CD4-positive, alpha-beta T cell treated with Interleukin-15 for 4 hours (primary cell): Measurements from ENCODE around the gene ADRA2C.

Source experiments
- DNase-seq: peaks from one replicate; pipeline ENCODE4 v3.0.0-alpha.2; 2020; ENCODE audit warnings: low spot score

The ADRA2C gene

DNA sequence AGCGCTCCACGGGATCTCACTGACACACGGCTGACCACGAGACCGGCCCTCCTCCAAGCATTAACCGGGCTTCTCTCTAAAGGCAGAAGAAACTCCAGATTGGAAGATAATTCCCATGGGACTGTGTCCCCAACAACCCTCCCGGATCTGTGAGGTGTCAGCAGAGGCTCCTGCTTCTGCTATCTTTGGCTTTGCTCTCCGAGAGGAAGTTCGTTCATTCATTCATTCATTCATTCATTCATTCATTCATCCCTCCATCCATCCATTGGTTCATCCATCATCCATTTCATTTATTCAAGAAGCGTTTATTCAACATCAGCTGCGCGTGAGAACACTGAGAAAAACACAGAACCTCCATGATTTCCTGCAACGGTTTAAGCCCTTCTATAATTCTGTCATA, 11.5 kb downstream of the ADRA2C start:
- no peak for DNase-seq

DNA sequence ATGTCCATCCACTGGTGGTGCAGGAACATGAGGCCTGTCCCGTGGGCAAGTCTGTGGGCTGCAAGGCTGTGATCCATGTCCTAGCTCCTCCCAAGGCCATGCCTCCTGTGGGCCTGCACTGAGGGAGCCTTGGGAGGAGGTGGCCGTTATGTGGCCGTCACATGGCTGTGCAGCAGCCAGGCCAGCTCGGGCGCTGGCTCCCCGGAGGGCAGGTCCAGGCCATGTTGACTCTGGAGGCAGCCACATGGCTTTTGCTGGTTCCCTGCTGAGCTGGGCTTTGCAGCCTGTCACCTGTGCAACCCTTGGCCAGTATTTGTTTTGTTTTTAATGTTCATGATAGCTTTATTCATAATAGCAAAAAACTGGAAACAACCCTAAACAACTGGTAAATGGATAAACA, 13.3 kb downstream of the ADRA2C start:
- DNase-seq, result no peak

DNA sequence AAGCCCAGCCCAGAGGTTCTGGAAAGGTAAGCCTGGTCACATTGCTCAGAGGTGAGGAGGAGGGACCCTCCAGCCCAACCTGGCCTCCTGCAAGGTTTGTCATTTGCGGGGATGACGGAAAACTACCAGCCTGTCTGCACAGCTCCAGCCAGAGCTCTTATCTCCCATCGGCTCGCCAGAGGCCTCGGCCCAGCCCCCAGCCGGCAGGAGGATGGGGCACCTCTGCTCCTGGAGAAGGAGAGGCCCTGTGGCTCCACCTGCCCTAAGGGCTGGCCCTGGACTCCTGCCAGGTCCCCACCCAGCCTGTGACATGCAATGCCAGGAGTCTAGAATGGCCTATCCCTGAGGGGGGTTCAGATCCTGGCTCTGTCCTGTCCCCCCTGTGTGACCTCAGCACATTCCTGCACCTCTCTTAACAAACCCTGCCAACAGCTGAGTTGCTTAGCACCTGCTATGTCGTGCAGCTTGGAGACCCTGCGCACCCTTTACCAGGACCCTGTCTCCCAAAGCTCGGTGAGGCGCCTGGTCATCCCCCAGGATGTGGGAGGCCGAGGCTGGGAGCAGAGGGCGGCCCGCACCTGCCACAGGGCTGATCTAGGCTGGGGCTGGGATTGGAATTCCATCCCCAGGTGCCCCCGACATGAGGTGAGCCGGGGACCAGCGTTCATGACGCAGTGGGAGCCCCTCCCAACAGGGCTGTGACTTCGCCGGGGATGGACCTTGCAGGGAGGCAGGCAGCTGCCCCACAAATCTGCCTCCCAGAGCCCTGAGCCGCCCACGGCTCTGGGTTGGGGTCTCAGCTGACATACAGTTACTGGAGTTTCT, 14.4 kb downstream of the ADRA2C start:
- DNase-seq, result no peak

DNA sequence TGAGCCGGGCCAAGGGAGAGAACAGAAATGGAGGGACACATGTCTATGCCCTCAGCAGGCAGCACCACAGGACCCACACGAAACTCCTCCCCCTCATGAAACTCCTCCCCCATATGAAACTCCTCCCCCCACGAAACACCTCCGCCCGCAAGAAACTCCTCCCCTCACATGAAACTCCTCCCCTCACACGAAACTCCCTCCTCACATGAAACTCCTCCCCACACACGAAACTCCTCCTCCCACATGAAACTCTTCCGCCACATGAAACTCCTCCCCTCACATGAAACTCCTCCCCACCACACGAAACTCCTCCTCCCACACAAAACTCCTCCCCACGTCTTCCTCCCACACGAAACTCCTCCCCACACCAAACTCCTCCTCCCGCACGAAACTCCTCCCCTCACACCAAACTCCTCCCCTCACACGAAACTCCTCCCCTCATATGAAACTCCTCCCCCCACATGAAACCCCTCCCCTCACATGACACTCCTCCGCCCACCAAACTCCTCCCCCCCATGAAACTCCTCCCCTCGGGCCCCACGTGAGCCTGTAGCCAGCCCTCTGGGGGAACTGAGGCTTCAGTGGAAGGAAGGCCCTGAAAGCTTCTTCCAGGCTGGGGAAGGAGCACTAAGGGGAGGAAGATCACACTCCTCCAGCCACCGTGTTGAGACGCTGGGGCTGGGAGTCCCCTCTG, 15.2 kb downstream of the ADRA2C start:
- DNase-seq, result no peak

DNA sequence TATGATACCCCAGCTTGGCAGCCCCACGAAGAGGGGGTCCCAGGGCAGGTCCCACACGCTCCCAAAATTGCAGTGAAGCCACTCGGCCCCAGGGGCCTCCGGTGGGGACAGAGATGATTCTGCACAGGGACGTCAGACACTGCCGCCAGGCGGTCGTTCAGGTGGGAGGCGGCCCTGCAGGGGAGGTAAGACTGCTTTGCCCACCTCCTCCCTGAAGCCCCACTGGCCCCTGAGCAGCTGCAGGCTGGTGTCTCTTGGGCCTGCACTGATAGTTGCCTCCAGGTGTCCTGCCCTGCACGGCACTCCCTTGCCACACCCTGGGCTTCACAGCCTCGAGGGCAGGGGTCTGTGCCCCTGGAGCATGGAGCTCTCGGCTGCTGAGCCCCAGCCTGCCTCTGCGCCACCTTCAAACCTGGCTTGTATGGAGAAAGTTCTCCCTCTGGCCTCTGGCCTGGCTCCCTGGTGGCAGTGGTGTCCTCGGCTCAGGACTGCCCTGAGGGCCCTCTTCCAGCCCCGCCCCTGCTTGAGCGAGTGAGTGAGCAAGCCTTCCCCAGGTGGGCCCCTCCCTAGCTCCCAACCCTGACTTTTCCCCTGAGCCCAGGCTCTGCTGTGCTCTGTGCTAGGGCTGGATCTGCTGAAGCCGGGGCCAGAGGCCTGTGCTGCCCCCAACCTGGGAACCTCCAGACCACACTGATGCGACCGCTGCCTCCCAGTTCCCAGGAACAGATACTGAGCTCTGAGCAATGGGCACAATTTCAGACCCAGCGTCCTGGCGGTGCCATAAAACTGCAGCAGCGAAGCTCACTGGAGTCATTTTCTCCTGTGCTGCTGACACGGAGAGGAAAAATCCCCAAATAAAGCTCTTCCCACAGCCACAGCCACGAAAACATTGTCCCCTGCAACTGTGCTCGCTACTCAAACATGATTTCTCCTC, 16.1 kb downstream of the ADRA2C start:
- no peak for DNase-seq

DNA sequence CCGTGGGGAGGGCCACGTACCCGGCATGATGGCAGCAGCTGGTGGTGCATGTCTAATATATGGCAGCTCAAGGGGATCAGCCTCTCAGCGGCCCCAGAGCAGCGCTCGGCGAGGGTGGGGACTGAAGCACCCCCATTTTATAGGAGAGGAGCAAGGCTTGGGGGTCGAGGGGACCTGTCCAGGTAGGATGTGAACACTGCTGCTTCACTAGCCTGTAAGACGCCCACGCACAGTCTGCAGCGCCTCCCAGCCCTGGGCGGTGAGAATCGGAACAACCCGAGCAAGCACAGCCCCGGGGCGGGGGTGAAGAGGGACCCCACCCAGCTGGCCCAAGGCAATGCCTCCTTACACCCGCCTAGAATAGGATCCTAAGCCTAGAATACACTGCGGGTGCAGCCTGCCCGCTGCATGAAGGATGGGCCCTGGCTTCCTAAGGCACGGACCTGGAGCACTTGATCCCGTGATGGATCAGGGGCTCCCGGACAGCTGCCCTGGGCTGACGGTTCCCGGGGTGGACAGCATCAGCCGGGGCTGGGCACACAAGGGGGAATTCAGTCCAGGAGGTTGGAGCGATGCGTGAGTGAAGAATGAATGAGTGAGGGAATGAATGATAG, 17.6 kb downstream of the ADRA2C start:
- no peak for DNase-seq

DNA sequence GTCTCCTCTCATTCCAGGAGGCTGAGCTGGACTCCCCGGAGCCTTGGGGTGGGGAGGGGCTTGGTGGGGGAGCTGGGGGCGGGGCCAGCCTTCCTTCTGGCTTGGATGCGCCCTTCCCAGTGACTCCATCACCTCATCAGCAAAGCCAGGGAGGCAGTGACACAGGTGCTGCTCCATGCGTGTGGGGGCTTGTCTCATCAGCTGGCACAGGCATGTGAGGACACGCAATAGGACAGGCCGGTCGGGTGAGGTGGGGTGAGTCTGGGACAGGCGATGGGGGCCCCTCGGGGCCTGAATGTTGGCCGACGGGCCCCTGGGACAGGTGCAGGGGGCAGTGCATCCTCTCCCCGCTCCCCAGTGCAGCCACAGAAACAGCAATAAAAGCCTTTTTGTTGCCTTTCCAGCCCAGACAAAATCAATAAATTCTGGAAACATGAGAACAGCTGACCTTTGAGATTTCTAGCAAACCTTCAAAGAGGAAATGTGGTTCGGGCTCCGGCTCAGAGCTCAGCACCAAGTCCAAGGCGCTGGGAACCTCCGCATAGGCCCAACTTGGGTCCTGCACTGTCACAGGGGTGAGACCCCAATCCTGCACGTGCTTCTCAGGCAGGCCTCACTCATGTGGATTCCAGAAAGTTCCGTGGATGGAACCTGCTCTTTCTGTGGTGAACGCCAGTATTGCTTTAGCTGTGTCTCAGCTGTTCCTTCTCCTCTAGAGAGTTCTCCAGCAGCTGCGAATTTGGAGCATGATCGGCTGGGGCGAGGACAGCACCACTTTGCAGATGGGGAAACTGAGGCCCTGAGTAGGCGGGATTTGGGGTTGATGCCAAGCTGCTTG, 18.5 kb downstream of the ADRA2C start:
- no peak for DNase-seq

DNA sequence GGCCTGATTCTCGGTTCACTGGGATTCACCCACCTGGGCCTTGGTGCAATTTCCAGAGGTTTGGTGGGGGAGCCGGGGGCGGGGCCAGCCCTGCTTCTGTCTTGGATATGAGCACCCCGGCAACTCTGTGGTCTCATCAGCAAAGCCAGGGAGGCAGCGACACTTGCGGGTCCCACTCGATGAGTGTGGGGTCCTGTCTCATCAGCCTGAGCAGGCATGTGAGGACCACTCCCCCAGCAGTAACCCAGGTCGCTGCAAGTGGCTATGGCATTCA, 19.0 kb downstream of the ADRA2C start:
- DNase-seq, result no peak

DNA sequence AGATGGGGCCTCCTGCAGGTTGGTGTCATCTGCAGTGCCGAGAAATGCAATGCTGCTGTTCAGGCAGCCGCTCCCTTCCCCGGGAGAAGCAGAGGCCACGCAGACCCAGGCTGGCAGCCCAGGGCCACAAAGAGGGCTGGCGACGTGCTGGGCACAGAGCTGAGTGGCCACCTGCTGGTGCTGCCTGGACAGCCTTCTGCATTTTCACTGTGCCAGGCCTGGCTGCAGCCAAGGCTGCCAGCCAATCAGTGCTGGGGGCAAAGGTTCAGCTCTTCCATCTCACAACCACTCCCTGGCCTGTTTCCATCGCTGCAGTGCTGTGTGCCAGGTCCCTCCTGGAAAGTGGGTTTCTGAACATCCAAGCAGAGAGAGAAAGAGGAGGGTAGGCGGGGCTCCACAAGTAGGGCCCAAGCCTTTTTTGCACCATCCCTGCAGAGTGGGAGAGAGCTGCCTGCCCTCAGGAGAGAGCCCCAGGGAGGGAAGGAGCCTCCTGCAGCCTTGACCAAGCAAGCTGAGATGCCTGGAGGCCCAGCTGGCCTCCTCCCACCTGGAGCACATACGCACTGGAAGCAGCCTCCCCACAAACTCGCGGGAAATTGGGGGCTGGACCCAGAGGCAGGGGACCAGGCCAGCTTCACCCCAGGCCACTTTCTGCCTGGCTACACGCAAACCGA, 20.1 kb downstream of the ADRA2C start:
- DNase-seq, result no peak

DNA sequence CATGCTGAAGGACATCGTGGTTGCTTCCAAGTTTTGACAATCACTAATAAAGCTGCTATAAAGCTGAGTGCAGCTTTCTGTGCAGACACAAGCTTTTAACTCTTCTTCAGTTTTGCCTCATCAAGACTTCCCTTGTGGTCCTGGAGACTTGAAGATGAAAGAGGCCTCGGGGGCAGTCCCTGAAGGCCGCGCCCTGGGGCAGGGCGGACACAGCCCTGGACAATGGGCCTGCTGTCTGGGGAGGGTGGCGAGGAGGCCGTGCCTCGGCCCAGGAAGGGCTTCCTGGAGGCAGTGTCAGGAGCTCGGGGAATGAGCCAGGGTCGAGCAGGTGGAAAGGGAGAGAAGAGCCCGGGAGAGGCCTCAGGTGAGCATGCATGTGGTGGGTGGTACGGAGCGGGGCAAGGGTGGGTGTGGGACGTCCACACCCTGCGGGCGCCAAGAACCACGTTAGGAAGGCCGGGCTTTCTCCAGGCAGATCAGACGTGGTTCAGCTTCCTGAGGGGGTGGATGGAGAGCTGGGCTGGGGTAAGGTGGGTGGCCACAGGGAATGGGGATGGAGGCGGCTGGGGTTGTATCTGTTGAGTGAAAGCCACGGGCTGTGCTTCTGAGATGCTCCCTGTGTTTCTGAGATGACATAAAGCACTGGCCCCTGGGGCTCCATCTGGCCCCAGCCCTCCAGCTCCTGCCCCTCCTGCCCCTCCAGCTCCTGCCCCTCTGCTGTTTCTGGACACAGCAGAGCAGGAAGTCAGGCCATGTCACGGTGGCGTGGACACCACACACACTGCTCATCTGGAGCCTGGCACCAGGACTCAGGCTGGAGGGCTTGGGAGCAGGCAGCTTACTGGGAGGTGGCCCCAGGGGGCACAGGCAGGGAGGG, 21.5 kb downstream of the ADRA2C start:
- DNase-seq, result no peak

DNA sequence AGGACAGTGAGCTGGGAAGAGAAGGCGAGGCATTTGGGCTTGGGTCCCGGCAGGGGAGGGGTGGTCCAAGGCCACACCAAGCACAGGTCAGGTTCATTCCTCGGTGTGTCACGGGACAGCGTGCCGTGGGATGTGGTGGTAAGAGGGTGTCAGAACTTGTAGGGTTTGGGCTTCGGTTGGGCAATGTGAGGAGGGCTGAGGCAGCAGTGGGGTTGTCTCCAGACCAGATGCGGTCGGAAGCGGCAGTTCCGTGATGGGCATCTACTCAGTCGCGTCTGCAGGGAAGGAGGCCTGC, 22.1 kb downstream of the ADRA2C start:
- DNase-seq, result no peak

DNA sequence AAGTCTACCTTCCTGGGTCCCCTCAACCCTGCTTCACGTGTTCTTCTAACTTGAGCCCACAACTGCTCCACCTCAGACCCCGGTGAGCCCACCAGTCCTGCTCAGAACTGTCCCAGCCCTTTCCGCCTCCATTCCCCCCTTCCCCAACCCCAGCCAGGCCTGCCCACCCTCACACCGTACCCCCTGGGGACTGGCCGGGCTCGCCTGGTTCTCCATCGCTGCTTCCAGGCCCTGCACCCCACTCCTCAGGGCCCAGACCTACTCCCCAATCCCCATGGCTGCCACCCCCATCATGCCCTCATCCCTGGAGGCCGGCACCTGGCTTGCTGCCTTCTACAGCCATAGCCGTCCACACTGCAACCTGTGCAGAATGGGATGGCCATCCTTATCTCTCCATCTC, 23.4 kb downstream of the ADRA2C start:
- no peak for DNase-seq

DNA sequence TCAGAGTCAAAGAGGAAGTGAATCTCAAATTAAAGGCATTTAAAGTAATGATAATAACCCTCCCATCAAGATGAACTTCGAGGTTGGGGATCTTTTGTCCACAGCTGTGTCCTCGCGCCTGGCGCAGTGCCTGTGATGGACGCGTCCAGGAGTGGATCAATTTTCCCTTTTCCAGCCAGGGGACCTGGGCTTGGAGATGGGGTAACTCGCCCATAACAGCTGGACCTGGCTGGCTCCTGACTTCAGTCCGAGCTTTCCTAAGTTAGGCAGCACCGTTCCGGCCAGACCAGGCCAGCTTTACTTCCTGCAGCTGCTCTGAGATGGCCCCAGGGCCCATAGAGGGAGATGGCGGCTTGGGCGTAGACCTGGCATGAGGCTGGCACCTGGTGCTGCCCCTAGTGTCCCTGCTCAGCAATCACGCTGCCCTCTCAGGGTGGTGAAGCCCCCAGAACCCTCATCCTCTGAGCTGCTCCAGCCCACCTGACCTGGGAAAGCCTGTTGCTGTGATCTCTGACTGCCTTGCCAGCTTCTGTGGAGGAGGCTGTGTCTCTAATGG, 23.9 kb downstream of the ADRA2C start:
- DNase-seq, result no peak

DNA sequence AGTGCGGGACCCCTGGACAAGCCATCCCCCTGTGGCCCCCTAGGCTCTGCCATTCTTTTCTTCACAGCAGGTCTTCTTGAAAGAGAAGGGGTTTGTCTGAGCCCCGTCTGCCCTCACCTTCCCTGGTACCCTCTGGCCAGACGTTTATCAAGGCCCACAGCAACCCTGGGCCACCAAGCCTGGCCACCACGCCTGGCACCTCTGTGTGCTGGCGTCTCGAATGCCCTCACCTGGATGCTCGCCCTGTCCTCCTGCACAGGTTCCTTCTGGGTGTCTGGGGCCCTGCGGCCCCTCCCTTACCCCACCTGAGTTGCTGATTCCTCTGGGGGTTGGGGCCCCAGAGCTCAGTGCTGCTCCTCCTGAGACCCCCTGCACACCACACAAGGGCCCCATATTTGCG, 25.1 kb downstream of the ADRA2C start:
- no peak for DNase-seq

DNA sequence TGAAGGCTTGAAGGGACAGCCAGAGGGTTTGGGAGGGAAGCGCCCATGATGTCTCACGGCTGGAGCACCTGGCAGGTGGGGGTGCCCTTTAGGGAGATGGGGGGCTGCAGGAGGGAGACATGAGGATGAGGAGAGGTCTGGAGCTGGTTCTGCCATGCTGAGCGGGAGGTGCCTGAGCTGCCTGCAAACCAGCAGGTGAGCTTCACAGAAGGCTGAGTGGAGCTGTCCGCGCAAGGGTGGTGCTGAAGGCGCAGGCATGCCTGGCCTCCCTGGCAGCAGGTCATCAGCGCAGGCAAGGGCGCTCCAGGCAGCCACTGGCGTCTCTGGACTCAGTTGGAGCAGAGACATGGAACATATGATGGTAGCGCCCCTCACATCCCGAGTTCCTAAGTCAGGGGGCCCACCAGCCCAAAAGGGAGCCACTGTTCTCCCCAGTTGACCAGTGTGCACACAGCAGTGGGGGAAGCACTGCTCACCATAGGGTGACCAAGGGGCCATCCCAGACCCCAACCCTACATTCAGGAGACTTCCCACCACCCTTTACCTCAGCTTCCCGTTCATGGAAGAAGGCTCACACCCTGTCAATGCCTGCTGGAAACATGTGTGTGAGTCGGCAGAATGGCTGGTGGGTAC, 25.8 kb downstream of the ADRA2C start:
- no peak for DNase-seq

DNA sequence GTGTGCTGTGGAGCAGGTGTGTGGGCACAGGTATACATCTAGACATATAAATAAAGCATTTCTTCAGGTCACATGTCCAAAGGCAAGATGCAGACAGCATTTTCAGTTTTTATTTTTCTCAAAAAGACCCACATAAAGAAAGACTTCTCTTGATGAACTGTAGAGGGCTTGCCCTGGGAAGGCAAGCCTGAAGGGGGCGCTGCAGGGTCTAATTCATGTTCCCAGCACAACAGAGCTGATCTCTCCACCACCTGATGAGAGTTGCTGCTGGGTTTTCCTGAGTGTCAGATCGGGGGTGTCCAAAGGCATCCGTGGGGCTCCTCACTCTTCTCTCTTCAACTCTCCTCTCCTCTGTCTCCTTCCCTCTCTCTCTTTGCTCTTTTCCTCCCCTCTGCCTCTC, 26.6 kb downstream of the ADRA2C start:
- DNase-seq, result no peak

DNA sequence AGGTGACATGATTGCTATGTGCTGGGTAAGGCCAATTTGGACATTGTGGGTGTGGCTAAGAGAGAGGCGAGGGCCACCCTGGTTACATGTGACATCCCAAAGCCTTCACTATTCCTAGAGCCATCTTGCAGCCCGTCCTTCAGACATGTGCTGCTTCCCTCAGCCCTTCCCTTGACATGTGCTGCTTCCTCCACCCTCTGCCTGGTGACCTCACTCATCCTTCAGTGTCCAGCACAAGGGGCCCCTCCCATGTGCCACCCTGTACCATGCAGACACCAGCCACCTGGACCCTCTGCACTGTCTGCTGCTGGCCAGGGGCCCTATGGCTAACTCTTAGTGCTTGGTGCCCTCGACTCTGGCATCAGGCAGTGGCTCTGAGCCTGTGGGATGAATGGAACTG, 27.4 kb downstream of the ADRA2C start:
- no peak for DNase-seq

DNA sequence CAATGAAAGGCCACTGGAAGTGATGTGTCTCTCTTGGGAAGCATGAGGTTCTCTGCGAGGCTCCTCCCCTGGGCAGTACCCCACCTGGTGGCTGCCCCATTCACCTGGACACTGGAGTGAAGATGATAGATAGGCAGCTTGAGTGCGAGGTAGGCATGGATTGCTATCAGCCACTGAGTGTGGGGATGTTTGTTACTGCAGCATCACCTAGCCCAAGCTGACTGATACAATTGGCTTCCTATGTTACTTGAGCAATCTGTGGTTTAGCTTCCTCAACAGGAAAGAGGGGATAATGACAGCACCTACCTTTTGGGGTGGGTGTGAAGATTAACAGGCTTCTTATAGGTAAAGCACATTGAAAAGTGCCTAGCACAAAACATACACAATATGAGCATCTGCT, 30.8 kb downstream of the ADRA2C start:
- no peak for DNase-seq
